ENCODE data around the gene RDH5. TPM values are rescaled to one million over a fixed set of nuclear protein-coding genes. Genes with fewer than 3 reads are reported as not detected.
A peak's percentile ranks its signal among the peaks of the same experiment; 100 is the strongest.

RDH5 gene
- total and polyA plus RNA-seq, 4 donors = 3.1 to 5.4 (median 3.9) TPM

- Histone ChIP-seq H3K36me3 (ENCODE audit: control insufficient read depth in 4 of 4, insufficient read depth in 4 of 4, low read length in 4 of 4) (peaks cover 5 to 35% (median 32%) of the 10 kb centered on the region in 4 donors), H3K27me3 (ENCODE audit: control insufficient read depth in 3 of 3, insufficient read depth in 3 of 3, low read length in 2 of 3) (no peaks in the 10 kb centered on the region), H3K9me3 (ENCODE audit: control insufficient read depth in 4 of 4, insufficient read depth in 3 of 4, low read length in 3 of 4) (no peaks in the 10 kb centered on the region), H3K9ac (ENCODE audit: insufficient read depth in 1 of 2, low read length in 2 of 2) (peak overlapping the region in 1 of 2 donors; percentile 59), H3K4me3 (peak overlapping the region; percentile 42), H3K27ac (ENCODE audit: low read depth in 1 of 2, low read length in 1 of 2) (peak overlapping the region; percentile 98), H3K4me1 (ENCODE audit: control insufficient read depth in 5 of 5, insufficient read depth in 5 of 5, low read length in 5 of 5) (peaks cover 0 to 28% (median 10%) of the 10 kb centered on the region in 5 donors)
- no peak for DNase-seq
- TF ChIP-seq CTCF (IDR thresholded peaks at IDR 0.05; ENCODE audit: control extremely low read depth, extremely low read depth) = no peak
- ATAC-seq (ENCODE audit: insufficient read depth, low FRiP score) = no peak
- 44 to 45% methylated on average over 10 of the region's 10 CpGs for WGBS, 2 donors
Measured at GRCh38 chr12:55726971-55727370, 6.8 kb downstream of the RDH5 start.

GRCh38 chr12:55727643-55728185, 7.5 kb downstream of the RDH5 start:
- Histone ChIP-seq H3K27me3 (ENCODE audit: control insufficient read depth in 3 of 3, insufficient read depth in 3 of 3, low read length in 2 of 3) (no peaks in the 10 kb centered on the region), H3K9ac (ENCODE audit: insufficient read depth in 1 of 2, low read length in 2 of 2) (peak overlapping the region; percentile 1 to 59), H3K36me3 (ENCODE audit: control insufficient read depth in 4 of 4, insufficient read depth in 4 of 4, low read length in 4 of 4) (peaks cover 5 to 35% (median 31%) of the 10 kb centered on the region in 4 donors), H3K4me3 (peak overlapping the region; percentile 42), H3K9me3 (ENCODE audit: control insufficient read depth in 4 of 4, insufficient read depth in 3 of 4, low read length in 3 of 4) (no peaks in the 10 kb centered on the region), H3K4me1 (ENCODE audit: control insufficient read depth in 5 of 5, insufficient read depth in 5 of 5, low read length in 5 of 5) (peaks cover 0 to 28% (median 10%) of the 10 kb centered on the region in 5 donors), H3K27ac (ENCODE audit: low read depth in 1 of 2, low read length in 1 of 2) (peak overlapping the region; percentile 98)
- WGBS, 2 donors = 10 to 14% methylated on average over 9 of the region's 9 CpGs
- no peak for ATAC-seq (ENCODE audit: insufficient read depth, low FRiP score)
- TF ChIP-seq CTCF (IDR thresholded peaks at IDR 0.05; ENCODE audit: control extremely low read depth, extremely low read depth) = no peak
- DNase-seq = peak in 1 of 3 donors; percentile 63

GRCh38 chr12:55728186-55728938, 8.2 kb downstream of the RDH5 start:
- H3K4me3 ChIP-seq = peak overlapping the region; percentile 42
- peak overlapping the region; percentile 98 for H3K27ac ChIP-seq (ENCODE audit: low read depth in 1 of 2, low read length in 1 of 2)
- no peaks in the 10 kb centered on the region for H3K27me3 ChIP-seq (ENCODE audit: control insufficient read depth in 3 of 3, insufficient read depth in 3 of 3, low read length in 2 of 3)
- peaks cover 5 to 29% (median 27%) of the 10 kb centered on the region in 4 donors for H3K36me3 ChIP-seq (ENCODE audit: control insufficient read depth in 4 of 4, insufficient read depth in 4 of 4, low read length in 4 of 4)
- TF ChIP-seq CTCF (IDR thresholded peaks at IDR 0.05; ENCODE audit: control extremely low read depth, extremely low read depth) = no peak
- DNase-seq = peak; percentile 86 to 90 (median 87)
- 0 to 1% methylated on average over 37 to 61 of the region's 61 CpGs for WGBS, 2 donors
- H3K4me1 ChIP-seq (ENCODE audit: control insufficient read depth in 5 of 5, insufficient read depth in 5 of 5, low read length in 5 of 5) = peaks cover 0 to 28% (median 10%) of the 10 kb centered on the region in 5 donors
- peak overlapping the region in 1 of 2 donors; percentile 59 for H3K9ac ChIP-seq (ENCODE audit: insufficient read depth in 1 of 2, low read length in 2 of 2)
- no peaks in the 10 kb centered on the region for H3K9me3 ChIP-seq (ENCODE audit: control insufficient read depth in 4 of 4, insufficient read depth in 3 of 4, low read length in 3 of 4)
- ATAC-seq (ENCODE audit: insufficient read depth, low FRiP score) = peak; percentile 51
